Neuronal stem cell (in vitro differentiated cells): ENCODE data around the gene DEPP1.

Experiments used
- DNase-seq: peaks from one replicate; pipeline ENCODE4 v3.0.0-alpha.2; 2013; ENCODE audit warnings: low spot score
- H2AFZ ChIP-seq: one replicate; pipeline ENCODE4 v1.6.1; 2013; ENCODE audit warnings: mild to moderate bottlenecking, low read length, inconsistent platforms
- H2AK5ac ChIP-seq: 2 replicates; pipeline ENCODE4 v1.6.1; 2013; ENCODE audit warnings: low read depth, mild to moderate bottlenecking, inconsistent platforms, low read length, moderate library complexity, mixed read lengths
- H2BK120ac ChIP-seq: 2 replicates; pipeline ENCODE4 v1.6.1; 2013; ENCODE audit warnings: low read depth, mild to moderate bottlenecking, inconsistent platforms, low read length, moderate library complexity, mixed read lengths
- H2BK12ac ChIP-seq: one replicate; pipeline ENCODE4 v1.6.1; 2013; ENCODE audit warnings: low read length, inconsistent platforms
- H2BK15ac ChIP-seq: 2 replicates; pipeline ENCODE4 v1.6.1; 2013; ENCODE audit warnings: mild to moderate bottlenecking, low read length, inconsistent platforms, mixed read lengths
- H2BK5ac ChIP-seq: one replicate; pipeline ENCODE4 v1.6.1; 2013; ENCODE audit warnings: inconsistent platforms, mild to moderate bottlenecking, low read length, moderate library complexity
- H3K14ac ChIP-seq: one replicate; pipeline ENCODE4 v1.6.1; 2013; ENCODE audit warnings: low read length, inconsistent platforms
- H3K18ac ChIP-seq: 2 replicates; pipeline ENCODE4 v1.6.1; 2013; ENCODE audit warnings: low read length, inconsistent platforms
- H3K23ac ChIP-seq: 2 replicates; pipeline ENCODE4 v1.6.1; 2013; ENCODE audit warnings: low read depth, mild to moderate bottlenecking, mixed read lengths, low read length, inconsistent platforms; ENCODE audit not compliant: poor library complexity
- H3K27ac ChIP-seq: replicated peaks from 3 replicates; pipeline ENCODE4 v1.5.1; 2013; ENCODE audit warnings: low read length, inconsistent platforms
- H3K27me3 ChIP-seq, 3 experiments: 2 replicates each; pipeline ENCODE4 v1.6.1; 2013; ENCODE audit warnings: low read length in 3 of 3, mild to moderate bottlenecking in 2 of 3, inconsistent platforms in 1 of 3, low read depth in 1 of 3, mixed read lengths in 1 of 3, moderate library complexity in 1 of 3; ENCODE audit not compliant: control insufficient read depth in 3 of 3, insufficient read depth in 3 of 3
- H3K36me3 ChIP-seq, 2 donors: replicated peaks in 1 of 2; 2 replicates each; pipeline ENCODE4 v1.6.1; 2013; ENCODE audit warnings: low read length in 2 of 2; ENCODE audit not compliant: control insufficient read depth in 2 of 2, insufficient read depth in 2 of 2
- H3K4ac ChIP-seq: 2 replicates; pipeline ENCODE4 v1.6.1; 2013; ENCODE audit warnings: inconsistent platforms, mild to moderate bottlenecking, low read length, moderate library complexity
- H3K4me1 ChIP-seq, 2 donors: 1 replicate in 1 of 2; 2 replicates in 1 of 2; pipeline ENCODE4 v1.6.1; 2013; ENCODE audit warnings: low read length in 2 of 2, low read depth in 1 of 2; ENCODE audit not compliant: control insufficient read depth in 2 of 2, insufficient read depth in 1 of 2
- H3K4me2 ChIP-seq: one replicate; pipeline ENCODE4 v1.6.1; 2013; ENCODE audit warnings: mild to moderate bottlenecking, low read length, inconsistent platforms; ENCODE audit not compliant: insufficient read depth, poor library complexity, severe bottlenecking
- H3K4me3 ChIP-seq, 2 donors: 2 replicates each; pipeline ENCODE4 v1.5.1; 2013; ENCODE audit warnings: low read length in 2 of 2, mild to moderate bottlenecking in 2 of 2, inconsistent platforms in 1 of 2, moderate library complexity in 1 of 2
- H3K79me1 ChIP-seq: one replicate; pipeline ENCODE4 v1.6.1; 2013; ENCODE audit warnings: low read depth, mild to moderate bottlenecking, inconsistent platforms, low read length, moderate library complexity
- H3K9ac ChIP-seq: one replicate; pipeline ENCODE4 v1.6.1; 2013; ENCODE audit warnings: mild to moderate bottlenecking, low read depth, low read length, inconsistent platforms; ENCODE audit not compliant: poor library complexity
- H3K9me3 ChIP-seq, 2 donors: replicated peaks in 1 of 2; 2 replicates each; pipeline versions ENCODE3 to v1.6.1; 2013; ENCODE audit warnings: low read length in 2 of 2, mild to moderate bottlenecking in 2 of 2, inconsistent platforms in 1 of 2, low read depth in 1 of 2, mixed read lengths in 1 of 2, moderate library complexity in 1 of 2; ENCODE audit not compliant: control insufficient read depth in 2 of 2, insufficient read depth in 1 of 2
- H4K8ac ChIP-seq: one replicate; pipeline ENCODE4 v1.6.1; 2013; ENCODE audit warnings: low read depth, mild to moderate bottlenecking, inconsistent platforms, low read length, moderate library complexity
- H4K91ac ChIP-seq: one replicate; pipeline ENCODE4 v1.6.1; 2013; ENCODE audit warnings: low read length, low read depth, mild to moderate bottlenecking, inconsistent platforms; ENCODE audit not compliant: poor library complexity
- WGBS, 2 donors: extraction: QIAGEN DNeasy Blood & Tissue Kit; methylation state at CpG; one replicate each; pipeline ENCODE4 v1.1.7; 2013; ENCODE audit warnings: missing lambda C conversion rate in 2 of 2, mixed read lengths in 1 of 2; ENCODE audit not compliant: insufficient read length in 2 of 2, insufficient replicate concordance in 1 of 2; ENCODE audit errors: extremely low coverage in 2 of 2; 5-methylcytosine and 5-hydroxymethylcytosine counted together

The DEPP1 gene

DNA sequence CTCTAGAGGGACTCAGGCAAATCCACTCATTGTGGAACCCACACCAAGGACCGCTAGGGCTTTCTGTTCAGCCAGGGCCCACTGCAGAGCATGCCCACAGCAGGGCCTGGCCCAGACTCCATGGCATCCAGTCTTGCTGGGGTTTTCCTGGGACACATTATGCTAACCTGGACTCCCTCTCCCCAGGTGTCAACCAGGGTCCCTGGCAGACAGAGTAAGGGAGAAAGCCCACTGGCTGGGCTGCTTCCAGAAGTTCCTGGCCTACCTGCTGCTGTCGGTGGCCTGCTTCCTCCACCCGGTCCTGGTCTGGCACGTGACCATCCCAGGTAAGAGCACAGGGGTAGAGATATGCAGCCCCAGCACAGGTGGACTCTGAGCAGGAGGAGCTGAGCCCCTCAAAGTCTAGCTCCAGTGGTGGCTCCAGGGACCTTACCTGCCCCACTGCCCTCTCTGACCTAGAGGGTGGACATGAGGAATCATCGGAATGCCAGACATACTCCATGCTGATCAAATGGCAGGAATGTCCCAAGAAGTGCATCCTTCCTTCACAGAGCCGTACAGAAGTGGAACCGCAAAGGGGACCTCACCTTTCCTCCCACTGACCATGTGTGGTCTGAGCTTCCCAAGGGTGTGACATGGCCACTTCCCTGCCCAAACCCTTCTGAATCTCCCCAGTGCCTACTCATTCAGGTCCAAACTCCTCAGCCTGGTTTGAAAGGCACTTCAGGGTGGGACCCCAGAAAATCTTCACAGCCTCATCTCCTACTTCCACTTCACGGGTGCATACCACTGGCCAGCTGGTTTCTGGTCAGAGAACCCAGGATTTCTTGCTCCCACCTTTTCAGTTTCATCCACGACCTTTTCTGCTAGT is 44.9 kb downstream of the DEPP1 start:
- H2BK120ac ChIP-seq, result no peak overlapping the region
- no peak overlapping the region for H2BK12ac ChIP-seq

DNA sequence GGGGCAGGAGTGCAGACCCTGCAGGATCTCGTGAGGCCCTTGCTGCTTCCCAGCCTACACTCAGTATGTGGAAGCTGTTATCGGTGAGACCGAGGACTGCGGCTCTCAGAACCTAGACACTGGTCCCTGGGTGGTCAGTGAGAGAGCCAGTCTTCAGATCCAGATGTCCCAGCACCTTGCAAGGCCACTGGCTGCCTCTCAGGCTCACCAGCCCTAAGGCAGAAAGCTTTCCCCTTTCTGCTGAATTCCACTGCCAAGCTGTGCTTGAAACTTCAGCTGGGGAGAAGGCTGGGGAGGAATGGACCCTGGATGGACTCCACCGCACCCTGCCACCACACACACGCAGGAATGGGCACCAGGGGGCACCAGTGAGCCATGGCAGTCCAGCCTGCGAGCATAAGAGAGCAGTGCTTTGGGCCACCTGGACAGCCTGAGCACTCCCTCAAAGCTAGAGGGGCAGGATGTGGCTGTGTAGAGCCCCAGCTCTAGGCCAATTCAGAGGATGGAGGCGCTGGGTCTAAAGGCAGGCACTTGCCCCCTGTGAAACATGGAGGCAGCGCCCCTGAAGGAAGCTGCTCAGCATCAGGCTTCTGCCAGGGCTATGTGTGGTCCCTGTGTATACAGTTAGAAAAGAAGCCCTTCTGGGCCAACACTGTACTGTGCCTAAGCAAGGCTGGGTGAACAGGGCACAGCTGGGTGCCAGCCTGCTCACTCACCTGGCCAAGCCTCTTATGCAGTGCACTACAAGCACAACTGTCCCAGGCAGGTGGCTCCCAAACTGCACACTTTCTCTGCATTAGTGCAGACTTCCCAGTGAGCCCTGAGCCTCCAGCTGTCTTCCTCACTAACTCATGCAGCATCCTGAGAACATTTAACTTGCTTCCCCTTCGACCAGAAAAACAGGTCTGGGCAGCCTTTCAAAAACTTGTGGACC is 45.8 kb downstream of the DEPP1 start:
- Histone ChIP-seq H2BK5ac (no peak overlapping the region), H3K79me1 (no peaks in the 10 kb centered on the region), H3K9me3 (no peaks in the 10 kb centered on the region), H2AFZ (peak overlapping the region; percentile 56), H3K27me3 (peaks cover 0 to 5% (median 0%) of the 10 kb centered on the region in 3 experiments), H3K4me3 (no peak overlapping the region), H3K4me1 (peaks cover 0 to 2% of the 10 kb centered on the region in 2 donors), H2BK15ac (peak overlapping the region; percentile 44), H3K4me2 (no peak overlapping the region), H3K9ac (no peak overlapping the region), H3K18ac (no peak overlapping the region), H3K4ac (no peak overlapping the region), H3K36me3 (no peaks in the 10 kb centered on the region), H3K14ac (no peak overlapping the region), H4K8ac (no peak overlapping the region), H2AK5ac (peak overlapping the region; percentile 65), H2BK120ac (no peak overlapping the region), H3K23ac (no peak overlapping the region), H2BK12ac (peak overlapping the region; percentile 27), H3K27ac (no peak overlapping the region), H4K91ac (no peak overlapping the region)
- no CpG with 5 or more reads among the region's 10 CpGs for WGBS, 2 donors
- DNase-seq, result peak; percentile 74

More for the DNA sequence above, 44.9 kb downstream of the DEPP1 start:
- H3K36me3 ChIP-seq, result no peaks in the 10 kb centered on the region
- peaks cover 0 to 2% of the 10 kb centered on the region in 2 donors for H3K4me1 ChIP-seq
- H4K91ac ChIP-seq, result no peak overlapping the region
- H3K4ac ChIP-seq, result no peak overlapping the region
- WGBS, 2 donors, result no CpG with 5 or more reads among the region's 9 CpGs
- H2BK15ac ChIP-seq, result peak overlapping the region; percentile 23
- no peak overlapping the region for H3K27ac ChIP-seq
- no peak overlapping the region for H3K4me2 ChIP-seq
- no peak overlapping the region for H3K23ac ChIP-seq
- H3K18ac ChIP-seq, result no peak overlapping the region
- no peaks in the 10 kb centered on the region for H3K79me1 ChIP-seq
- peak overlapping the region in 1 of 2 donors; percentile 15 for H3K4me3 ChIP-seq
- no peaks in the 10 kb centered on the region for H3K9me3 ChIP-seq
- no peak overlapping the region for H3K14ac ChIP-seq
- no peak overlapping the region for H2AFZ ChIP-seq
- peak overlapping the region; percentile 36 for H2AK5ac ChIP-seq
- H3K27me3 ChIP-seq, result peaks cover 0 to 5% (median 0%) of the 10 kb centered on the region in 3 experiments
- no peak overlapping the region for H3K9ac ChIP-seq
- H2BK5ac ChIP-seq, result no peak overlapping the region
- DNase-seq, result no peak
- H4K8ac ChIP-seq, result no peak overlapping the region

DNA sequence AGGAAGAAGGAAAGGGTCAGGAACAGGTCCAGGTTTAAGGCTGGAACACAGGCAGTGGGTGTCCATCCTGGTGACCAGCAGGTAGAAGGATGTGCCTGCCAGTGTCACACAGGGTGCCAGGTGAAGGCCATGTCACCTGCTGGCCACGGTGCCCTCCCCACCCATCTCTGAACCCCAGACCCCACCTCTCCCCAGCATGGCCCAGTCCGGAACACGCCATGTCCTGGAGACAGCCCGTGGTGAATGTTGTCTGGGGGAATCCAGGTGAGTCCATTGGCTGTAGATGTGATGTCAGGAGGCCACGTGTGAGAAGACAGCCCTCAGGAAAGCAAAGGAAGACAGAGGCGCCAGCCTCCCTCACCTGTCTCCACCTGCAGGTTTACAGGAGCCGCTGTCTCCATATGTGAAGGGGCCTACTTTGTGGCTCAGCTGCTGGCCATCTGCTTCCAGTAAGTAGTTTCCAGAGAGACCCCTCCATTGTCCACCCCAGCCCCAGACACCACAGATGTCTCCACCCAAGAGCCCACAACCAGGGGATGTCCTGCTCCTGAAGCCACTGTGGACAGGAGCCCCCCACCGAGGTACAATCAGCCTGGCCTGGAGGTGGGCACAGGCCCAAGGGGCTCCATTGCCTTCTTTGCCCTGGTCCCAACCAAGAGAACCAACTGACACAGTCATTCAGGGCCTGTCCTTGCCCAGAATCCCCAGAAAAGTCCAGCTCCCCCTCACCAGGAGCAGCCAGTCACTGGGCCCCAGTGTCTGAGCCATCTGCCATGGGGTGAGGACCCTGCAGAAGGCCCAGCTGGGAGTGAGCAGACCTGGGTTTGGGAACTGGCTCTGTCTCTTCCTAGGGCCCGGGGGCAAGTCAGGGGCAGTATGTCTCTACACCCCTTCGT is 46.7 kb downstream of the DEPP1 start:
- no peak overlapping the region for H4K91ac ChIP-seq
- peak overlapping the region; percentile 65 for H2AK5ac ChIP-seq
- no peak for DNase-seq
- H3K79me1 ChIP-seq, result no peaks in the 10 kb centered on the region
- H3K4me3 ChIP-seq, result no peak overlapping the region
- H3K4me1 ChIP-seq, result peaks cover 0 to 2% of the 10 kb centered on the region in 2 donors
- H3K36me3 ChIP-seq, result no peaks in the 10 kb centered on the region
- H3K27me3 ChIP-seq, result peaks cover 0 to 5% (median 0%) of the 10 kb centered on the region in 3 experiments
- H2BK12ac ChIP-seq, result peak overlapping the region; percentile 68
- WGBS, 2 donors, result no CpG with 5 or more reads among the region's 10 CpGs
- no peak overlapping the region for H2AFZ ChIP-seq
- peak overlapping the region; percentile 44 for H2BK15ac ChIP-seq
- H3K14ac ChIP-seq, result no peak overlapping the region
- peaks cover 0 to 3% of the 10 kb centered on the region in 2 donors for H3K9me3 ChIP-seq
- H3K27ac ChIP-seq, result no peak overlapping the region
- no peak overlapping the region for H4K8ac ChIP-seq
- H3K23ac ChIP-seq, result no peak overlapping the region
- no peak overlapping the region for H3K4ac ChIP-seq
- no peak overlapping the region for H3K4me2 ChIP-seq
- no peak overlapping the region for H2BK5ac ChIP-seq
- H3K9ac ChIP-seq, result no peak overlapping the region
- H3K18ac ChIP-seq, result peak overlapping the region; percentile 5
- no peak overlapping the region for H2BK120ac ChIP-seq
